Liver (tissue), 3 donors: ENCODE measurements around the gene TESPA1.

ENCODE experiments used
- ATF3 ChIP-seq: IDR thresholded peaks from 2 replicates; pipeline ENCODE4 v1.6.1; 2016; ENCODE audit warnings: antibody characterized with exemption
- CTCF ChIP-seq: fragments of 150-350 bp; IDR thresholded peaks from 2 replicates; pipeline ENCODE4 v1.5.1; 2017; ENCODE audit warnings: improper control_type of control experiment, low read depth, low read length; ENCODE audit not compliant: missing input control
- HNF4G ChIP-seq: IDR thresholded peaks from 2 replicates; pipeline ENCODE4 v1.6.1; 2016; ENCODE audit warnings: antibody characterized with exemption
- REST ChIP-seq: IDR thresholded peaks from 2 replicates; pipeline ENCODE4 v1.6.1; 2016; ENCODE audit warnings: antibody characterized with exemption, mild to moderate bottlenecking
- YY1 ChIP-seq: IDR thresholded peaks from 2 replicates; pipeline ENCODE4 v1.6.1; 2016; ENCODE audit warnings: antibody characterized with exemption, mild to moderate bottlenecking
- TF ChIP-seq, protein P1 (sequence below): IDR thresholded peaks from 2 replicates; pipeline ENCODE4 v1.6.1; 2016; ENCODE audit warnings: antibody characterized with exemption
- donor health status: healthy.
- donor health status: healthy.

- peak; percentile 90 for TF ChIP-seq CTCF
- no peak for TF ChIP-seq HNF4G
- no peak for TF ChIP-seq REST
- no peak for TF ChIP-seq ATF3
- no peak for TF ChIP-seq YY1
- TF ChIP-seq, protein P1, sequence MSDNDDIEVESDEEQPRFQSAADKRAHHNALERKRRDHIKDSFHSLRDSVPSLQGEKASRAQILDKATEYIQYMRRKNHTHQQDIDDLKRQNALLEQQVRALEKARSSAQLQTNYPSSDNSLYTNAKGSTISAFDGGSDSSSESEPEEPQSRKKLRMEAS = no peak
Observed at GRCh38 chr12:54993181-54993835, 8.7 kb upstream of the TESPA1 start.
